Esophagus muscularis mucosa (tissue), 3 donors: ENCODE results near the gene HDDC2.

Experiments used
- POLR2A ChIP-seq: fragments of 450-650 bp; IDR thresholded peaks from one replicate; pipeline ENCODE4 v1.6.1; 2017; ENCODE audit warnings: antibody characterized with exemption, moderate library complexity, mild to moderate bottlenecking, low read depth
- POLR2AphosphoS5 ChIP-seq, 2 donors: sonication (generic); formaldehyde crosslinking; IDR thresholded peaks; one replicate each; pipeline ENCODE4 v1.6.1; 2017; ENCODE audit warnings: antibody characterized with exemption in 2 of 2
- TF ChIP-seq, protein P1 (sequence below), 3 experiments: fragments of 200-600 bp in 2 of 3; fragments of 450-650 bp in 1 of 3; sonication (generic) in 2 of 3; IDR thresholded peaks; one replicate each; pipeline ENCODE4 v1.5.1; 2017 to 2019; ENCODE audit warnings: antibody characterized with exemption in 3 of 3, mild to moderate bottlenecking in 2 of 3, moderate library complexity in 1 of 3

GRCh38 chr6:125253881-125254280 is 47.9 kb downstream of the HDDC2 start:
- TF ChIP-seq, protein P1, sequence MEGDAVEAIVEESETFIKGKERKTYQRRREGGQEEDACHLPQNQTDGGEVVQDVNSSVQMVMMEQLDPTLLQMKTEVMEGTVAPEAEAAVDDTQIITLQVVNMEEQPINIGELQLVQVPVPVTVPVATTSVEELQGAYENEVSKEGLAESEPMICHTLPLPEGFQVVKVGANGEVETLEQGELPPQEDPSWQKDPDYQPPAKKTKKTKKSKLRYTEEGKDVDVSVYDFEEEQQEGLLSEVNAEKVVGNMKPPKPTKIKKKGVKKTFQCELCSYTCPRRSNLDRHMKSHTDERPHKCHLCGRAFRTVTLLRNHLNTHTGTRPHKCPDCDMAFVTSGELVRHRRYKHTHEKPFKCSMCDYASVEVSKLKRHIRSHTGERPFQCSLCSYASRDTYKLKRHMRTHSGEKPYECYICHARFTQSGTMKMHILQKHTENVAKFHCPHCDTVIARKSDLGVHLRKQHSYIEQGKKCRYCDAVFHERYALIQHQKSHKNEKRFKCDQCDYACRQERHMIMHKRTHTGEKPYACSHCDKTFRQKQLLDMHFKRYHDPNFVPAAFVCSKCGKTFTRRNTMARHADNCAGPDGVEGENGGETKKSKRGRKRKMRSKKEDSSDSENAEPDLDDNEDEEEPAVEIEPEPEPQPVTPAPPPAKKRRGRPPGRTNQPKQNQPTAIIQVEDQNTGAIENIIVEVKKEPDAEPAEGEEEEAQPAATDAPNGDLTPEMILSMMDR (IDR thresholded peaks at IDR 0.05) = no peak
- TF ChIP-seq POLR2A = no peak
- no peak for TF ChIP-seq POLR2AphosphoS5 (IDR thresholded peaks at IDR 0.05)
